NK-92 treated with Interleukin-12 subunit alpha and Interleukin-12 subunit beta, amount 100 ng/mL, for 24 hours (cell line): ENCODE data around the gene GAB2.

ENCODE experiments used
- DNase-seq: peaks from one replicate; lab custom pipeline; 2025; lab: John Stamatoyannopoulos, UW

The GAB2 gene

GRCh38 chr11:78343303-78343702 is 74.3 kb downstream of the GAB2 start:
- no peak for DNase-seq

GRCh38 chr11:78341841-78342240 is 75.8 kb downstream of the GAB2 start:
- no peak for DNase-seq

GRCh38 chr11:78340530-78340929 is 77.1 kb downstream of the GAB2 start:
- DNase-seq = no peak

GRCh38 chr11:78339945-78340344 is 77.7 kb downstream of the GAB2 start:
- DNase-seq = no peak

GRCh38 chr11:78339483-78339882 is 78.1 kb downstream of the GAB2 start:
- DNase-seq = no peak

GRCh38 chr11:78338702-78339101 is 78.9 kb downstream of the GAB2 start:
- DNase-seq = no peak

- no peak for DNase-seq
These were observed 79.5 kb downstream of the GAB2 start for GRCh38 chr11:78338138-78338537.

GRCh38 chr11:78337554-78337924 is 80.1 kb downstream of the GAB2 start:
- DNase-seq = no peak

GRCh38 chr11:78336877-78337553 is 80.6 kb downstream of the GAB2 start:
- DNase-seq = no peak

GRCh38 chr11:78334109-78334508 is 83.5 kb downstream of the GAB2 start:
- no peak for DNase-seq

- DNase-seq = no peak
These were observed 84.7 kb downstream of the GAB2 start for GRCh38 chr11:78332872-78333271.

GRCh38 chr11:78332174-78332866 is 85.3 kb downstream of the GAB2 start:
- DNase-seq = no peak

- DNase-seq = no peak
These were observed 85.9 kb downstream of the GAB2 start for GRCh38 chr11:78331711-78332110.

- no peak for DNase-seq
These were observed 87.3 kb downstream of the GAB2 start for GRCh38 chr11:78330361-78330760.

- DNase-seq = no peak
These were observed 89.7 kb downstream of the GAB2 start for GRCh38 chr11:78327945-78328344.

GRCh38 chr11:78325274-78325781 is 92.3 kb downstream of the GAB2 start:
- DNase-seq = no peak

GRCh38 chr11:78323363-78323762 is 94.3 kb downstream of the GAB2 start:
- DNase-seq = no peak

GRCh38 chr11:78319453-78319955 is 98.1 kb downstream of the GAB2 start:
- DNase-seq = no peak

- no peak for DNase-seq
These were observed 99.1 kb downstream of the GAB2 start for GRCh38 chr11:78318321-78319114.

- no peak for DNase-seq
These were observed 101.9 kb downstream of the GAB2 start for GRCh38 chr11:78315724-78316123.

GRCh38 chr11:78314762-78315161 is 102.9 kb downstream of the GAB2 start:
- no peak for DNase-seq

GRCh38 chr11:78313898-78314297 is 103.7 kb downstream of the GAB2 start:
- DNase-seq = no peak
